Bronchial epithelial cell (primary cell): ENCODE results near the gene FYN. TPM values are rescaled to one million over a fixed set of nuclear protein-coding genes. Genes with fewer than 3 reads are reported as not detected.

ENCODE experiments used
- DNase-seq: peaks from one replicate; pipeline ENCODE4 v3.0.0-alpha.2; 2010; ENCODE audit warnings: low read depth
- FAIRE-seq: peaks from 2 replicates; lab custom pipeline; 2011; peaks lifted over from hg19 to GRCh38; lab: Jason Lieb, UNC
- H3K27me3 ChIP-seq: 2 replicates; pipeline ENCODE4 v1.5.1; 2011; ENCODE audit warnings: low read length; ENCODE audit not compliant: control insufficient read depth, insufficient read depth
- H3K36me3 ChIP-seq: 2 replicates; pipeline ENCODE4 v1.5.1; 2011; ENCODE audit warnings: low read length; ENCODE audit not compliant: control insufficient read depth, insufficient read depth
- H3K4me3 ChIP-seq: 2 replicates; pipeline ENCODE4 v1.5.1; 2011; ENCODE audit warnings: mild to moderate bottlenecking, low read depth, low read length, control low read depth
- total RNA-seq: library from RNA; depleted of rRNA; stranded (reverse); fragments of >200 nt; gene quantifications from 2 replicates; pipeline ENCODE4 v1.2.1, GENCODE V29; 2014
- TF ChIP-seq, protein P1 (sequence below): IDR thresholded peaks from 2 replicates; pipeline ENCODE4 v1.5.1; 2011; ENCODE audit warnings: mild to moderate bottlenecking, moderate library complexity, low read length, control low read depth, inconsistent platforms; ENCODE audit not compliant: insufficient read depth, severe bottlenecking

FYN gene
- total RNA-seq, 1 donor from 2014 or later: 38.7 TPM

DNA sequence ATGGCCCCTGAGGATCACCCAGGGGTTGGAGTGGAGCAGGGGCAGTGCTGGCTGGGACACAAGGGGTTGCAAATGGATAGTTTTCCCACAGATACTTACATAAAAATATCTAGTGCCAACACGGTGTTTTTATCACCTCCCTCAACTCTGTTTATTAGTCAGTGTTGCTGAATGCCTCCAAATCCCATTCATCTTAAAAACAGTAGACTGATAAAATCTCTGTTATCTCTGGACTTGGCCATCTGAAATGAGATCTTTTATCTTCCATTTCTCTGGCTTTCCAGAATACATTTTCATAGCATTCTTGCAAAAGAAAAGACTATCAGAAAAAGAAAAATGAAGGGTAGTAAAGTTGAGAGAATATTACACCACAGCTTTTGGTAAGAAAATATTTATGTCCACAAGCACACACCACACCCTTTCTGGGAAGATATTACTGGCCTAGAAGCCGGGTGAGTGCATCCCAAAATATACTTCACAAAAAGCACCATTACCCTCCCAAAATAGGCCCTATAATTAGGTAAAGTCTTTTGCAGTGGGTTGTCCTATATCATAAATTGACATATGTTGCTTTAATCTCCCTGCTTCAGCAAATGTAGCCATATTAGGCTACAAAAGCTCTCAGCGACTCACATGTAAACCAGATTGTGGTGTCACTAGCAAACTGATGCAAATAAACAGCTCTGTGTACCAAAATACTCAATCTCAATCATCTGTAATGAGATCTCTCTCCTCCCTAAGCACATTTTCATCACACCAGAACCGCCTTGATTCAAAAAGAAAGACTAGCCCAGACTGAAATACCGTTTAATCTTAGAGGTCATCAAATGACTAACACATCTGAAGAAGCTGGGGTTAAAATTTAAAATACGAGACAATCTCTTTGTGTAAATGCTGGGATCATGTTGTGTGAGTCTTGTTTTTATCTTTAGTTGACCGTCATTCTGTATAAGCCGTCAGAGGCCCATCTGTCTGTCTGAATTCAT is 96.7 kb downstream of the FYN start:
- no peak for FAIRE-seq
- no peaks in the 10 kb centered on the region for H3K36me3 ChIP-seq

DNA sequence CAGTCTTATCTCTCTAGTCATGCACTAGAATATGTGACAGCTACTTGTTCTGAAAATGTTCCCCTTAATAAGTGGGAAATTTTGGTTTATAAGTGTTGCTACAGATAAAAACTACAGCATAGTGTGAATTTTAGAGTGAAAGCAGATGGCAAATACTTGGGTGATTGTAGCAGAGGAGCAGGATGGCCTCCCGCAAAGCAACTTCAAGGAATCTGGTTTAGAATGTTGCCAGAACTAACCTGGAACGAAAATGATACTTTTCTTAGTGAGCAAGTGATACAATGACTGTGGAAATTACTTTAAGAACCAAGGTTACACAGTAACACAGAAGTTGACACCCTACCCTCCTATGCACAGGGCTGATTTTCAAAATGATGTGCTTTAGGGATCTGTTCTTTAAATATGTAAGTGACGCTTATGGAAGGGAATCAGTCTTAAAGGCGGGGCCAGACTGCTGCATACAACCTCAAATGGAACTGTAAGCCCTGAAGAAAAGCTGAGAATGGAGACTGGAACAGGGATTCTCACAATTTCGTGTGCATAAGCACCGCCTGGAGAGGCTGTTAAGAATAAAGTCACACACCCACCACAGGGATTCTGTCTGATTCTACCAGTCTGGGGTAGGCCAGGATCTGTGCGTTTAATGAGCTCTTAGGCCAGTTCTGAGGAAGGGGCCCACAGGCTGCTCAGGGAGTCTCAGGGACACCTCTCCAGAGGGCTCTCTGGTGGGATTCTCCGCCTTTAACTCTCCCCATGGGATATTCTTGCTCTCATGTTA is 97.9 kb downstream of the FYN start:
- TF ChIP-seq, protein P1, sequence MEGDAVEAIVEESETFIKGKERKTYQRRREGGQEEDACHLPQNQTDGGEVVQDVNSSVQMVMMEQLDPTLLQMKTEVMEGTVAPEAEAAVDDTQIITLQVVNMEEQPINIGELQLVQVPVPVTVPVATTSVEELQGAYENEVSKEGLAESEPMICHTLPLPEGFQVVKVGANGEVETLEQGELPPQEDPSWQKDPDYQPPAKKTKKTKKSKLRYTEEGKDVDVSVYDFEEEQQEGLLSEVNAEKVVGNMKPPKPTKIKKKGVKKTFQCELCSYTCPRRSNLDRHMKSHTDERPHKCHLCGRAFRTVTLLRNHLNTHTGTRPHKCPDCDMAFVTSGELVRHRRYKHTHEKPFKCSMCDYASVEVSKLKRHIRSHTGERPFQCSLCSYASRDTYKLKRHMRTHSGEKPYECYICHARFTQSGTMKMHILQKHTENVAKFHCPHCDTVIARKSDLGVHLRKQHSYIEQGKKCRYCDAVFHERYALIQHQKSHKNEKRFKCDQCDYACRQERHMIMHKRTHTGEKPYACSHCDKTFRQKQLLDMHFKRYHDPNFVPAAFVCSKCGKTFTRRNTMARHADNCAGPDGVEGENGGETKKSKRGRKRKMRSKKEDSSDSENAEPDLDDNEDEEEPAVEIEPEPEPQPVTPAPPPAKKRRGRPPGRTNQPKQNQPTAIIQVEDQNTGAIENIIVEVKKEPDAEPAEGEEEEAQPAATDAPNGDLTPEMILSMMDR: no peak
- no peak for DNase-seq
- no peaks in the 10 kb centered on the region for H3K36me3 ChIP-seq
- no peak overlapping the region for H3K4me3 ChIP-seq
- no peaks in the 10 kb centered on the region for H3K27me3 ChIP-seq
- no peak for FAIRE-seq

More for the DNA sequence above, 96.7 kb downstream of the FYN start:
- TF ChIP-seq, protein P1: no peak
- no peak for DNase-seq
- Histone ChIP-seq H3K4me3 (no peak overlapping the region), H3K27me3 (no peaks in the 10 kb centered on the region)

DNA sequence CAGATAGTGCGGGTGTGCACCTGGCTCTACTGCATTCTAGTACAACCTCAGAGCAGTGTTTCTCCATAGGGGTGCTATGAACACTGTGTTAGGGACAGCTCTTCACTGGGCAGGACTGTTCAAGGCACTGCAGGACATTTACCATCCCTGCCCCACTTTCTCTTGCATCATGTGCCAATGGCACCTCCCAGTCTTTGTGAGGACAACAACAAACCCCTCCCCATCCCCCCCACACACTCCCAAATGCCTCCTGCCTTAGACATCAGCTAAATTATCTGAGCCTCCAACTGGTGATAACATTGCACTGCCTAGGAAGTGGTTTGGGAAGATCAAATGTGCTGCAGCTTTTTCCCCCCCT is 98.9 kb downstream of the FYN start:
- FAIRE-seq: no peak
- TF ChIP-seq, protein P1: no peak
- Histone ChIP-seq H3K27me3 (no peaks in the 10 kb centered on the region), H3K36me3 (no peaks in the 10 kb centered on the region), H3K4me3 (no peak overlapping the region)
- no peak for DNase-seq

DNA sequence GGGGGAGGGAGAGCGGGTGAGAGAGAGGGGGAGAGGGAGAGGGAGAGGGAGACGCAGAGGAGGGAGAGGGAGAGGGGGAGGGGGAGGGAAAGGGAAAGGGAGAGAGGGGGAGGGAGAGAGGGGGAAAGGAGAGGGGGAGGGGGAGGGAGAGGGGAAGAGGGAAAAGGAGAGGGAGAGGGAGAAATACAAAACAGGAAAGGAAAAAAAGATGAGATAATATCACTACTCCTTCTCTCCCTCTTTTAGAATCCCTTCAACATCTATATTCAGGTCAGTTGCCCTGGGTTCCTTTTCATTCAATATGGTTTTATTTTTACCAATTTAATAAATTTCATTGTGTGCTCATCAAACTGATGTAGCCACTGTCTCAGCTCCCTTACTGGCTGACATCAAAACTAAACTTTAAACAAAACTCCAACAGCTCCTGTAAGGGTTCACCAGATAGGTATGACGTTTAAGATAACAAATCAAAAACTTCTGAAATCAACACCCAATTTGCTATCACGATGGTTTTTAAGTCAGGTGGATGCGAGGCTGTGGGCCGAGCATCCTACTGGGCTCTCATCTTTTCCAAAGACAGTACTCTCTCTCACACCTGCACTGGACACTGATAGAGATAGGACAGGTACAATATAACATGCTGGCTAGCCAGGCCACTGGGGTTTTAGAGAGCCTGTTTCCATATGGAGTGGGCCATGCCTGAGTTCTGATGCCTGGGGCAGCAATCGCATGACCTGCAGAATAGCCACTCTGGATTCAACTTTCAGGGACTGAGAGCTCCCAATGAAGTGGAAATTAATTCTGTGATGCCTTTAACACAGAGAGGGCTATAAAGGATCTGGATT is 99.5 kb downstream of the FYN start:
- Histone ChIP-seq H3K4me3 (no peak overlapping the region), H3K36me3 (no peaks in the 10 kb centered on the region), H3K27me3 (no peaks in the 10 kb centered on the region)
- DNase-seq (no peak), FAIRE-seq (no peak)
- TF ChIP-seq, protein P1: no peak

DNA sequence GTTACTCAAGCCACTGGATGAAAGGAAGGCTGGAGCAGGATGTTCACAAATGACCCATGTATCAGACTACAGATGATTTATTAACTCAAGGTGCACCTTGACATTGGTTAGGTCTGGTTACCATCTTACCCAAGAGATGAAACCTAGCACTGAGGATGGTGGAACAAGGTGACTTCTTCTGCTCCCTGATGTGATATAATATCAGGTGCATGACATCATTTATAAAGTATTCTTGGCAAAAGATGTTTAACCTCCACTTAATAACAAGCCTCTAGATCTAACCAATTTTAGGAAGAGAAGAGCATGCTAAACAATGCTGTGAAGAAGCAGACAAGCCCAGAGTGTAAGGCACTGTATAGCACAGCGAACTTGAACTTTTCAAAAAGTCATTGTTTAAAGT is 100.9 kb downstream of the FYN start:
- TF ChIP-seq, protein P1: no peak
- DNase-seq (no peak), FAIRE-seq (no peak)
- H3K4me3 ChIP-seq: no peak overlapping the region
- H3K36me3 ChIP-seq: no peaks in the 10 kb centered on the region
- H3K27me3 ChIP-seq: no peaks in the 10 kb centered on the region
